K562 treated with DMSO at 1 percent for 12 hours (cell line): ENCODE results near the gene DLG4. TPM values are rescaled to one million over a fixed set of nuclear protein-coding genes. Genes with fewer than 3 reads are reported as not detected.

ENCODE experiments used
- total RNA-seq: library from RNA; unstranded; fragments of 300-600 nt; gene quantifications from 2 replicates; pipeline ENCODE4 v1.2.3, GENCODE V29; 2022; ENCODE audit not compliant: insufficient read depth

Gene DLG4
- 2.6 and 2.8 TPM in 2 replicates for total RNA-seq

DNA sequence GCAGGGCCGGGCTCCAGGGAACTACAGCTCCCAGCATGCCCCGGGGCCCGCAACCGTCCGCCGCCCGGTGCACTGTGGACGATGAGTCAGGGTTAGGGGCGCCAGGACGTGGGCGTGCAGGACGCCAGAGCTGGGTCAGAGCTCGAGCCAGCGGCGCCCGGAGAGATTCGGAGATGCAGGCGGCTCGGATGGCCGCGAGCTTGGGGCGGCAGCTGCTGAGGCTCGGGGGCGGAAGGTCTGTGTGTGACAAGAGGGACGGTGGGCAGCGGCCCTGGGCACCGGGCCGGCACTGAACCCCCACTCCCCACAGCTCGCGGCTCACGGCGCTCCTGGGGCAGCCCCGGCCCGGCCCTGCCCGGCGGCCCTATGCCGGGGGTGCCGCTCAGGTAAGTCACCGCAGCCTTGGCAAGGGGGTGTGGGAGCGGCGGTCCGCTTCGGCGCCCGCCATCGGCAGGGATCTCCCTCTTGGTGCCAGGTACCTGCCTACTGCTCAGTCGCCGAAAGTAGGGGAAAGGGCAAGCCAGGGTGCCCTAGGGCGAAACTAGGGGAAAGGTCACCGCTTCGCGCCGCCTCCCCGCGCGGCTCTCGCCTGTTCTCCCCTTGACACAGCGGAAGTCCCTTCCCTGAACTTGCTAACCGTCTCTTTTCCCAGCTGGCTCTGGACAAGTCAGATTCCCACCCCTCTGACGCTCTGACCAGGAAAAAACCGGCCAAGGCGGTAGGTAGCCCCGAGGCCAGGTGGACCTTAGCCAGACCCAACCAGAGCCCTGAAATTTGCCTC lies at the start of gene DLG4, which contains the start of gene ACADVL:
Gene DLG4 (minus strand): TSS at position 25 of the 781 bp plus-strand sequence.
Gene ACADVL (plus strand): TSS at position 127 of the 781 bp plus-strand sequence. CDS start 47 bp downstream, at position 174.

DNA sequence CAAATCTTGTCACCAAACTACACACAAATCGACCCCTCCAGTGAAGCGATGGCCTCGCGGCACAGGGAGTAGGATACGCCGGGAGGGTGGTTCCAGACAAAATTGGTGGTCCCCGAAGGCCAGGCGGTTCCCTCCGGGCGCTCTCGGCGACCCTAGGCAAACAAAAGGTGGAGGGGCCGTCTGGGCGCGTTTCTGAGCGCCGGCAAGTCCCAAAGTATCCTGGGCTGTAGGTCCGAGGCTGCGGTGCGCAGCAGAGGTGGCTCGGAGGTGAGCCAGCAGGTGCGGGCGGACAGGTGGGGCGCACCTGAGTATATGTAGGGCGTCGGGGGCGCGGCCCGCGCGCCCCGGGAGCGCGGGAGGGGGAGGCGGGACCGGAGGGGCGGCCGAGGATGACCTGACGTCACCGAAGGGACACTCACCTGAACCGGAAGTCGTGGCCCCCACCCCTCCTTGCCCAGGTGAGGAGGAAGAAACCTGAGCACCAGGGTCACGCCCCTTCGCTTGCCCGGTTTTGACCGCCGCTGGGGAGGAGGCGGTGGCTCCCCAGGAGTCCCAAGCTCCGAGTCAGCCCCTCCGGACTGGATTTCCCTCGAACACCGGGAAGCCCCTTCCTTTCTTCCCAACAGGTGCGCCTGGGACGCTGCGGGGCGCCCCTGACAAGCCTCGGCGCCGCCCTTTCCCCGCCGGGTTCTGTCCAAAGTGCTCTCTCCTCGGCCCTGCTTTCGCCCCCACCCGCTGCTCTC lies 42.7 kb upstream of the DLG4 start, which contains the start of gene CLDN7:
Gene CLDN7 (minus strand): TSS at position 287 of the 743 bp plus-strand sequence. CDS start 435 bp downstream, outside the sequence.

DNA sequence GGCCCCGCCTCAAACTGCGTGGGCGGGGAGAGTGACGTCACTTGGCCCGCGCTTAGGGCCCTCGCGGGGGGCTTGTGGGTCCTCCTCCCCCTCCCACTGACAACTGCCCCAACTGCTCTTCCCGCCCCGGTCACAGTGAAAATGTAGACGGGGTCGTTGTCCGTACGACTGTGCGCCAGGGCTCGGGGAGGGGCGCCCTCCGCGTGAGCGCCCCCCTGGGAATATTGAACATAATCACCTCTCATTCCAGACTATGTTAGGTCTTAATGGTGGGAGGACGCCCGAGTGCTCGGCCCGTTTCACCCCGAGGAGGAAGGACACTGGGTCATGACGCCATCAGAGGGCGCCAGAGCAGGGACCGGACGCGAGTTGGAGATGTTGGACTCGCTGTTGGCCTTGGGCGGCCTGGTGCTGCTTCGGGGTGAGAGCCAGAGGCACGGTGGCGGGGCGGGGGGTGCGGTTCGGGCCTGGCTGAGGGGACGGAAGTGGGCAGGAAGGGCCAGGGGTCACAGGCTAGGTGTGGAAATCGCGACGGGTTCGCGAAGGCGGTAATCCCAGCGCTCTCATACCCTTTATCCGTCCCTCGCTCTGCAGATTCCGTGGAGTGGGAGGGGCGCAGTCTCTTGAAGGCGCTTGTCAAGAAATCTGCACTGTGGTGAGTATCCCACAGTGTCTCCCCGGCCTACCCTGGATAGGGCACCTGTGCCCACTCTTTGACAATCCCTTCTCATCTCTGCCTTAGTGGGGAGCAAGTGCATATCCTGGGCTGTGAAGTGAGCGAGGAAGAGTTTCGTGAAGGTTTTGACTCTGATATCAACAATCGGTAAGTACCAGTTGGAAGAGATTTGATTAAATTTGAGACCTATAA lies 32.8 kb upstream of the DLG4 start, which contains the start of gene ELP5:
Gene ELP5 (plus strand): TSS at position 40 of the 868 bp plus-strand sequence. CDS start 336 bp downstream, at position 376.

DNA sequence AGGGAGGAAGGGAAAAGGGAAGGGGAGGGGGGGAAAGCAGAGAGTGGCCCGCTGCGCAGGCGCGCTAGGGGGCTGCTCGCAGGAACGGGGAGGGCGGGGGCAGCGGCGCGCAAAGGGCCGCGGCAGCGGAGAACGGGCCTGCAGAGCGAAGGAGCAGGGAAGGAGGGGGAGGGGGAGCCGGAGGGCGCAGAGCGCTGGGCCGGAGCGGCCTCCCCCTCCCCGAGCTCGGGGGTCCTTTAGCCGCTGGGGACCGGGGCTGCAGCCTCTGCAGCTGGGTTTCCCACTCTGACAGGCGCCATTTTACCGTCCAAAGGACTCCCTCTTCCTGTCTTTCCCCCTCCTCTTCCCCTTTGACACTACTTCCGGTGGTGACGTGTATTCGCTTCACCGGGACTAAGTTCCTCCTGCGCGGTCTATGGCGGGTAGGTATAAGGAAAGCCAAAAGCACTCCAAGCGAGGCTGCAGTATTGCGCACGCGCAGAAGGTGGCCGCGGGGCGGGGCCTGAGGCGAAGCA lies 32.1 kb upstream of the DLG4 start, which contains the start of gene CTDNEP1:
Gene CTDNEP1 (minus strand): TSS at position 74 of the 515 bp plus-strand sequence. CDS start 438 bp downstream, outside the sequence.

DNA sequence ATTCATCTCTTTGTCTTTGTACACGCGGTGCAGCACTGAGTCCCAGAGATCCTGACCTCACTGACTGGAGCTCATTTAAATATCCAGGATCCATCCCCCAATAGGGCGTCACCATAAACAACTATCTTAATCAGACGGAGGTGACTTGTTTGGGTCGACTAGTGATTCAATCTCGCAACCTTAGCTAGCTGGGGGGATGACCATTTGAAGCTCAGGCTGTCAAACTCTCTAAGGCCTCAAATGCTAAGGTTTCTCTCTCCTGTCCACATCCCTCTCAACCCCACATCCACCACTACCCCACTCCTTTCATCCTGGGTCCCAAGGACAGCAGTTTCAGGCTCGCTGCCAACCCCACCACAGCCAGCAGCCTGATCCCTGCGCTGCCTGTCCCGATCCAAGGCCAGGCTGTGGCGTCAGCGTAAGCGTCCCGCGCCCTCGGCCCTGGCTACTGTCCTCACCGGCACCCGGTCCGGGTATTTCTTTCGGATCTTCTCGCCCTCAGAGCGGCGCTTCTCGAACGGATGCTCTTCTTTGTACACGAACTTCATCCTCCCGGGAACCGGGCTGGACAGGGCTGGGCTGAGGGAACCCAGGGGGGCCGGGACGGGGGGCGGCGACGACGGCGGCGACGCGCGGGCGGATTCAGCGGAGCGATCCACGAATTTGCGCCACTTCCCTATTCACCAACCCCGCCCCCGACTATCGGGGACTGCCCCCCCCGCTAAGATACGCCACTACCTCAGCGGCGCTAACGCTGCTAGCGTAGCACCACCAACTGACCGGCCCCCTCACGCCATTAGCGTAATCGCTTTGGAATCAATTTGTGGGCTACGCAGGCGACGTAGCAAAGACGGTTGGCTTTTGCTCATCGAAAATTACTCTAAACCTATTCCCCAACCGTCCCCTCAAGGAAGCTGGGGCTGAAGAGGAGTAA lies 22.4 kb upstream of the DLG4 start, which contains the start of gene GABARAP:
Gene GABARAP (minus strand): TSS at position 667 of the 934 bp plus-strand sequence. CDS start 119 bp downstream, at position 548.

DNA sequence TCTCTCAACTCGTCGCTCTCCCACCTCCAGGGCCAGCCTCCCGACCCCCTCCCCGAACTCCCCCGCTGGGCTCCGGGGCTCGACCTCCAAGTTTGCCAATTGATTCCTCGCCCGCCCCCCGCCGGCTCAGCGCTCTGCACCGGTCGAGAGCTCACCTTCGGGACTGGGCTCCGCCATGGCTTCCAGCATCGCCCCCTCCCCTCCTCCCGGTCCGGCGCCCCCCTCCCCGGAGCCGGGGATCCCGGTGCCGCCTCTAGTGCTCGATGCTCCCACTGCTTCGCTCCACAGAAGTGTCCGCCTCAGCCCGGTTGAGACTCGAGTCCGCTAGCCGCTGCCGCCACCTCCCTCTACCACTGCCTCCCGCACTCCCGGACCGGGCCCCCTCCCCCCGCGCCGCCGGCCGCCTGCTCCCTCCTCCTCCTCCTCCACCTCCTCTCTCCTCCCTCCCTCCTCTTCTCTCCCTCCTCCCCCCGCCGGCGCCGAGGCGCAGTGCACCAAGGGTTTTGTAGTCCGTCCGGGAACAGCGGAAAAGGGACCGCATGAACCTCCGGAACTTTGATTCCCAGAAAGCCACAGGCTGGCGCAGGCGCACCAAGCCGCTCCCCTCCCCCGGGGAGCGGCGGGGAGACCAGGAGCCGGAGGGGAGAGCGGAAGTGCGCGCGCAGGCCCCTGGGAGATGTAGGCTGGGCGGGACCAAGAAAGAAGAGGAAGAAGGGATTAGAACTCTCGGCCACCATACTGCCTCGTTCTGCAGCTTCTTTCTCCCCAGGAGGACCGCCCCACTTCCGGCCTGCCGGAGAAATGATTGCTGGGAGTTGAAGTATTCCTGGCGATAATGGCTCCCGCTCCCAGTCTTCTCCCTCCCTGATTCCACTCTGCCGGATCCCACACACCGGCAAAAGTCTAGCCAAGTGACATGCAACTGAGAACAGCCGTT lies 19.7 kb upstream of the DLG4 start, which contains the start of gene PHF23:
Gene PHF23 (minus strand): TSS at position 367 of the 937 bp plus-strand sequence. CDS start 178 bp downstream, at position 189.

DNA sequence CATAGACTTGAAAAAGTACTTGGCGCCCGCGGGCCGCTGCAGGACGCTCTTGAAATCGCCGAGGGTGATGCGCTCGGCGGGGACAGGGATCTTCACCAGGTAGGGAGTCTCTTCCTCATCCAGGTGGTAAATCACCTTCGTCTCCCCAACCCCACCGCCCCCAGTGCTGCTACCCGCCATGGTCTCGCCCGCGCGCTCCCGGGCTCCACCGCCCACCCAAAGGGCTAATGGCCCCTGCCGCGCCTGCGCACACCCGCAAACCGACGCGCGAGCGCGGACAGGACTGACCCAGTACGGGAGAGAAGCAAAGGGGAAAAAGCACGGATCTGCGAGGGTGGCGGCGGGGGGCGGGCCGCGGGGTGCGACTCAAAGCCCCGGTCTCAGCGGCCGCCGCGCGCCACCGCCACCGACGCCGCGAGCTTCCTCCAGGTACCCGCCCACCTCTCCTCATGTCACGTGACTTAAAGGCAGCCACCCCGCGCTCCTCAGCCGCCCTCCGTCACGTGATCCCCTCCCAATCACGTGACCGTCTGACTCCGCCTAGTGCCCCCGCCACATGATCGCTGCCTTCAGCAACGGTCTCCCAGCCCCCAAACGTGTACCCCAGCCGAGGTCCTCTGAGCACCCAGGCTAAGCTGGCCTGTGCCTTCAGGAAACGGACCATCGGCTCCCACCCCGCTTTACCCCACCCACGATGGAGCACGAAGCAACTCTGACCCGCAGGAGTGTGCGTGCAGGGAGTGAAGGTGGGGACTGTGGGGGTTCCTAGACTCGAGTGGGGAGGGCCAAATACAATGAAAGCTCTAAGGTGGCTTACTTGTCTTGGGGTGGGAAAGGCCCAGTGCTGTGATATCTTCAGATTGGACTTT lies 14.7 kb upstream of the DLG4 start, which contains the start of gene DVL2:
Gene DVL2 (minus strand): TSS at position 435 of the 869 bp plus-strand sequence. CDS start 255 bp downstream, at position 180.

DNA sequence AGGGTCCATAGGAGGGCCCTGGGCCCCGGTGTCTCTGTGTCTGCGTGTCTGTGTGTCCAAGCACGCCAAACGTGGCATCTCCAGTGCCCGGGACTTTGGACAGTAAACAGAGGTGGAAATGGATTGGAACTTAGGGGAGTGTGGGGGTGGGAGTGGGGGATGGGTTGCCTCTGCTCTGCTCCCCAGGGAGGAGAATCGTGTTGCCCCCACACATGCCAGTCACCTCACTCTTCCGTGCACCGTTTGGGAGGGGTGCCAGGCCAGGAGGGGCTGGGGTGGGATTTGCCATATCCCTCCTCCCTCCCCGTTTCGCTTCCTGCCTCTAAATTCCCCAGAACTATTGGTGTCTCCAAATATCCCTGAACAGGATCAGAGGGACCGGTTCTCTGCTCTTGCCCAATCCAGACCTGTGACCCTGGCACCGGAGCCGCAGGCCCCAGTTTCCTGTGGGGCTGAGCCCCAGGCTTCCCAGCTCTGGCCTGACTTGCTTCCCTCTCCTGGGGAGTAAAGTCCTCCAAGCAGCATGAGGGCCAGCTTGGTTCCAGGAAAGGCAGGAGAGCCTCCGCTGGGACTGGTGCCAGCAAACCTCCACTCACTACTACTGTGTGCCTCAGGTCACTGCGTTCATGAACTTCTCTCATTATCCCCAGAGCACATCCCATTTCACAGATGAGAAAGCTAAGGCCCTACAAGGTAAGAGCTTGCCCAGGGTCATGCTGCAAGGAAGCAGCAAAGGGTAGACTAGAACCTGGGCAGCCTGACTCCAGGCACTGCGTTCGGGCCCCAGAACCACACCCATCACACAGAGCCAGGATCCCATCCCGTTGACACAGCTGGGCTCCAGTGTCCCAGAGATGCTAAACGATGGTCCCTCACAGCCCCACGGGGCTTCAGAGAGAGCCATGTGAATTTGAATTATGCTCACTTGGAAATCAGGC lies 40.0 kb downstream of the DLG4 start, which contains the start of gene ASGR1:
Gene ASGR1 (minus strand): TSS at position 54 of the 938 bp plus-strand sequence. CDS start 807 bp downstream, outside the sequence.

Other genes with a start within 250 kb of the DLG4 start
- gene ALOX12, start 223.8 kb downstream of the DLG4 start, total RNA-seq = 1.4 and 3.1 TPM in 2 replicates
- gene RNASEK, start 207.2 kb downstream of the DLG4 start, total RNA-seq = 299 and 329 TPM in 2 replicates
- 0.22 and 0.97 TPM in 2 replicates for gene BCL6B, start 196.8 kb downstream of the DLG4 start, total RNA-seq
- 5.3 and 5.5 TPM in 2 replicates for gene SLC16A13, start 183.8 kb downstream of the DLG4 start, total RNA-seq
- not detected in 2 replicates for gene SLC16A11, start 175.7 kb downstream of the DLG4 start, total RNA-seq
- not detected in 2 replicates for gene CLEC10A, start 139.6 kb downstream of the DLG4 start, total RNA-seq
- gene ASGR2, start 105.0 kb downstream of the DLG4 start, total RNA-seq = not detected in 2 replicates
- not detected in 2 replicates for gene ASGR1, start 40.5 kb downstream of the DLG4 start, total RNA-seq
- gene ACADVL, start 102 bp upstream of the DLG4 start, total RNA-seq = 256 and 286 TPM in 2 replicates
- gene DVL2, start 14.7 kb upstream of the DLG4 start, total RNA-seq = 32.1 and 61.1 TPM in 2 replicates
- gene PHF23, start 19.6 kb upstream of the DLG4 start, total RNA-seq = 23.0 and 29.8 TPM in 2 replicates
- gene GABARAP, start 22.6 kb upstream of the DLG4 start, total RNA-seq = 233 and 263 TPM in 2 replicates
- 60.4 and 70.5 TPM in 2 replicates for gene CTDNEP1, start 31.9 kb upstream of the DLG4 start, total RNA-seq
- gene ELP5, start 32.4 kb upstream of the DLG4 start, total RNA-seq = 55.2 and 59.1 TPM in 2 replicates
- gene CLDN7, start 42.6 kb upstream of the DLG4 start, total RNA-seq = 15.9 and 34.5 TPM in 2 replicates
- gene SLC2A4, start 61.9 kb upstream of the DLG4 start, total RNA-seq = not detected in 2 replicates
- gene YBX2, start 74.8 kb upstream of the DLG4 start, total RNA-seq = not detected in 2 replicates
- 279 and 294 TPM in 2 replicates for gene EIF5A, start 87.8 kb upstream of the DLG4 start, total RNA-seq
- gene GPS2, start 95.5 kb upstream of the DLG4 start, total RNA-seq = 43.1 and 74.6 TPM in 2 replicates
- 7.2 and 16.1 TPM in 2 replicates for gene NEURL4, start 109.5 kb upstream of the DLG4 start, total RNA-seq
- gene ACAP1, start 116.7 kb upstream of the DLG4 start, total RNA-seq = 2.4 and 3.7 TPM in 2 replicates
- 4.2 and 6.3 TPM in 2 replicates for gene KCTD11, start 132.3 kb upstream of the DLG4 start, total RNA-seq
- not detected in 2 replicates for gene TMEM95, start 135.3 kb upstream of the DLG4 start, total RNA-seq
- 4.7 and 6.0 TPM in 2 replicates for gene TNK1, start 161.3 kb upstream of the DLG4 start, total RNA-seq
- gene PLSCR3, start 174.7 kb upstream of the DLG4 start, total RNA-seq = 7.2 and 9.4 TPM in 2 replicates
- 43.4 and 76.9 TPM in 2 replicates for gene TMEM256, start 184.3 kb upstream of the DLG4 start, total RNA-seq
- gene NLGN2, start 188.0 kb upstream of the DLG4 start, total RNA-seq = 4.4 and 13.0 TPM in 2 replicates
- not detected in 2 replicates for gene SPEM1, start 200.5 kb upstream of the DLG4 start, total RNA-seq
- not detected in 2 replicates for gene SPEM2, start 205.8 kb upstream of the DLG4 start, total RNA-seq
- gene SPEM3, start 209.0 kb upstream of the DLG4 start, total RNA-seq = not detected in 2 replicates
- 12.3 and 12.6 TPM in 2 replicates for gene TMEM102, start 215.6 kb upstream of the DLG4 start, total RNA-seq
- gene FGF11, start 219.7 kb upstream of the DLG4 start, total RNA-seq = 3.8 and 6.1 TPM in 2 replicates
- gene CHRNB1, start 225.2 kb upstream of the DLG4 start, total RNA-seq = 10.1 and 10.9 TPM in 2 replicates